CD14-positive monocyte (primary cell): ENCODE data around the gene GJA9. TPM values are rescaled to one million over a fixed set of nuclear protein-coding genes. Genes with fewer than 3 reads are reported as not detected.
"Not testable (repeated sequence)": the region's sequence is repeated elsewhere in the genome, so short reads cannot be mapped to it uniquely, and the experiment has no call there.

Experiments
- DNase-seq, 3 donors: peaks; one replicate each; pipeline ENCODE4 v3.0.0-alpha.2; 2011 to 2022
- H2AFZ ChIP-seq: 2 replicates; pipeline ENCODE4 v1.6.0; 2012; ENCODE audit warnings: mild to moderate bottlenecking, low read depth, low read length, inconsistent platforms; ENCODE audit not compliant: insufficient read depth, poor library complexity, severe bottlenecking
- H3K27ac ChIP-seq, 2 donors: 1 replicate in 1 of 2; 2 replicates in 1 of 2; pipeline ENCODE4 v1.5.1; 2012 to 2013; ENCODE audit warnings: low read length in 2 of 2, control low read depth in 1 of 2, inconsistent platforms in 1 of 2, low read depth in 1 of 2, mild to moderate bottlenecking in 1 of 2
- H3K27me3 ChIP-seq, 2 donors: one replicate each; pipeline versions ENCODE4 v1.6.0 to v1.6.1; 2011 to 2013; ENCODE audit warnings: low read length in 2 of 2; ENCODE audit not compliant: control insufficient read depth in 2 of 2, insufficient read depth in 2 of 2
- H3K36me3 ChIP-seq, 2 donors: replicated peaks in 1 of 2; 1 replicate in 1 of 2; 2 replicates in 1 of 2; pipeline versions ENCODE4 v1.5.1 to v1.6.1; 2012 to 2013; ENCODE audit warnings: low read length in 2 of 2, control low read depth in 1 of 2, inconsistent platforms in 1 of 2, mild to moderate bottlenecking in 1 of 2; ENCODE audit not compliant: insufficient read depth in 2 of 2, control insufficient read depth in 1 of 2
- H3K4me1 ChIP-seq, 2 donors: 1 replicate in 1 of 2; 2 replicates in 1 of 2; pipeline versions ENCODE4 v1.5.1 to v1.6.1; 2012 to 2013; ENCODE audit warnings: low read length in 2 of 2, control low read depth in 1 of 2, inconsistent platforms in 1 of 2, mild to moderate bottlenecking in 1 of 2, moderate library complexity in 1 of 2; ENCODE audit not compliant: insufficient read depth in 2 of 2, control insufficient read depth in 1 of 2
- H3K4me2 ChIP-seq: replicated peaks from 2 replicates; pipeline ENCODE3; 2012; ENCODE audit warnings: low read length, moderate library complexity, mild to moderate bottlenecking; ENCODE audit not compliant: poor library complexity, severe bottlenecking; ENCODE audit errors: extremely low read depth
- H3K4me3 ChIP-seq, 3 experiments: fragments of 200-600 bp in 1 of 3; sonication (generic) in 1 of 3; replicated peaks in 1 of 3; 1 replicate in 2 of 3; 2 replicates in 1 of 3; pipeline ENCODE4 v1.5.1; 2011 to 2013; ENCODE audit warnings: low read length in 3 of 3, mild to moderate bottlenecking in 3 of 3, control low read depth in 2 of 3, low read depth in 2 of 3, inconsistent platforms in 1 of 3, moderate library complexity in 1 of 3
- H3K79me2 ChIP-seq: 2 replicates; pipeline ENCODE4 v1.6.0; 2012; ENCODE audit warnings: mild to moderate bottlenecking, control low read depth, inconsistent platforms, low read length, moderate library complexity; ENCODE audit not compliant: insufficient read depth
- H3K9ac ChIP-seq: 2 replicates; pipeline ENCODE4 v1.6.0; 2017; ENCODE audit warnings: low read length, mild to moderate bottlenecking; ENCODE audit not compliant: insufficient read depth, poor library complexity, severe bottlenecking
- H3K9me3 ChIP-seq, 2 donors: replicated peaks in 1 of 2; 1 replicate in 1 of 2; 2 replicates in 1 of 2; pipeline versions ENCODE4 v1.5.1 to v1.6.1; 2012 to 2013; ENCODE audit warnings: low read length in 2 of 2, control low read depth in 1 of 2; ENCODE audit not compliant: control insufficient read depth in 1 of 2, insufficient read depth in 1 of 2
- H4K20me1 ChIP-seq: 2 replicates; pipeline ENCODE4 v1.6.0; 2012; ENCODE audit warnings: mild to moderate bottlenecking, low read length, control low read depth, moderate library complexity; ENCODE audit not compliant: insufficient read depth
- H3K27ac Mint-ChIP-seq, 7 donors: one replicate each; pipeline ENCODE4 v1.8.0; 2020; ENCODE audit warnings: mild to moderate bottlenecking in 7 of 7, mixed read lengths in 7 of 7, moderate library complexity in 6 of 7, inconsistent platforms in 2 of 7
- H3K27me3 Mint-ChIP-seq, 3 donors: one replicate each; pipeline ENCODE4 v1.8.0; 2021 to 2022; ENCODE audit warnings: low read depth in 3 of 3, mild to moderate bottlenecking in 3 of 3, mixed read lengths in 3 of 3, moderate library complexity in 3 of 3, inconsistent platforms in 1 of 3
- H3K36me3 Mint-ChIP-seq, 2 donors: one replicate each; pipeline ENCODE4 v1.8.0; 2020; ENCODE audit warnings: mixed read lengths in 2 of 2, inconsistent platforms in 1 of 2, mild to moderate bottlenecking in 1 of 2
- H3K4me1 Mint-ChIP-seq: one replicate; pipeline ENCODE4 v1.8.0; 2020; ENCODE audit warnings: mild to moderate bottlenecking, mixed read lengths
- H3K4me3 Mint-ChIP-seq, 2 donors: one replicate each; pipeline ENCODE4 v1.8.0; 2020; ENCODE audit warnings: mild to moderate bottlenecking in 2 of 2, mixed read lengths in 2 of 2, moderate library complexity in 1 of 2
- H3K9me3 Mint-ChIP-seq, 7 donors: one replicate each; pipeline ENCODE4 v1.8.0; 2020 to 2022; ENCODE audit warnings: mixed read lengths in 7 of 7, mild to moderate bottlenecking in 6 of 7, moderate library complexity in 6 of 7, inconsistent platforms in 2 of 7
- WGBS: methylation state at CpG from one replicate; pipeline ENCODE4 v1.1.5; 2013; ENCODE audit warnings: missing lambda C conversion rate; ENCODE audit not compliant: insufficient coverage; 5-methylcytosine and 5-hydroxymethylcytosine counted together
- intact Hi-C, 2 donors: fragments of 100-400 bp; cut with micrococcal nuclease; formaldehyde crosslinking; loops; one replicate each; pipeline versions ENCODE4 v1.15.0 to v1.15.1; 2023
- polyA plus RNA-seq, 3 donors: library from polyadenylated mRNA; depleted of rRNA in 1 of 3; unstranded in 2 of 3; stranded (reverse) in 1 of 3; fragments of 300-500 nt in 2 of 3; fragments of >200 nt in 1 of 3; fragmentation: Illumina TruSeq in 2 of 3; gene quantifications; 1 replicate in 2 of 3; 2 replicates in 1 of 3; pipeline ENCODE4 v1.2.3, GENCODE V29; 2012 to 2021
- TF ChIP-seq, protein P1 (sequence below): fragments of 200-600 bp; IDR thresholded peaks from one replicate; pipeline ENCODE4 v1.8.0; 2022; ENCODE audit warnings: antibody characterized with exemption, mild to moderate bottlenecking

GJA9 gene
- polyA plus RNA-seq, 3 donors: not detected

DNA sequence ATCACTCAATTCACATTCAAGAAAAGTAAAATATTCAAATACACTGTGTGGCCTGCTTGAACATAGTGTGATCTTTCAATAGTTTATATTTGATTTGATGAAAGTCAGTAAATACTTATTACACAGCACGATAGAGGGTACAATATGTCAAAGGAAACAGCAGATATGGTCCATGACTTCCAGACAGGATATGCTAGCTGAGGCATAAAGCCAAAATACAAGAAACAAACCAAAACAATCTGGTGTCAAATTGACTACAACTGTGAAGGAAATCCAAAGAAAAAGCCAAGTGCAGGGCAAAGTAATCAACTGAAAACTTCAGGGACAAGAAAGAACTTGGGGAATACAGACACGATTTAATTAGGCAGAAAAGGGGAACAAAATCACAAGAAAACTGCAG, 41.1 kb downstream of the GJA9 start:
- Histone ChIP-seq H3K9me3 (no peaks in the 10 kb centered on the region), H4K20me1 (peaks cover 31% of the 10 kb centered on the region), H3K4me2 (no peak overlapping the region), H3K9ac (no peak overlapping the region), H3K27me3 (no peaks in the 10 kb centered on the region), H3K4me3 (no peak overlapping the region), H3K79me2 (peaks cover 26% of the 10 kb centered on the region), H3K4me1 (peaks cover 6 to 7% of the 10 kb centered on the region in 2 donors), H2AFZ (no peak overlapping the region), H3K36me3 (peaks cover 51 to 82% of the 10 kb centered on the region in 2 donors), H3K27ac (no peak overlapping the region)
- 33% methylated on average over 1 of the region's 2 CpGs for WGBS
- Mint-ChIP-seq H3K4me1 (peaks cover 30% of the 10 kb centered on the region), H3K36me3 (peaks cover 59 to 81% of the 10 kb centered on the region in 2 donors), H3K27me3 (no peaks in the 10 kb centered on the region), H3K27ac (peak overlapping the region in 1 of 7 donors; percentile 2), H3K4me3 (no peak overlapping the region), H3K9me3 (peaks cover 0 to 2% (median 0%) of the 10 kb centered on the region in 7 donors)
- intact Hi-C loops: no loop called here
- DNase-seq: no peak
- TF ChIP-seq, protein P1, sequence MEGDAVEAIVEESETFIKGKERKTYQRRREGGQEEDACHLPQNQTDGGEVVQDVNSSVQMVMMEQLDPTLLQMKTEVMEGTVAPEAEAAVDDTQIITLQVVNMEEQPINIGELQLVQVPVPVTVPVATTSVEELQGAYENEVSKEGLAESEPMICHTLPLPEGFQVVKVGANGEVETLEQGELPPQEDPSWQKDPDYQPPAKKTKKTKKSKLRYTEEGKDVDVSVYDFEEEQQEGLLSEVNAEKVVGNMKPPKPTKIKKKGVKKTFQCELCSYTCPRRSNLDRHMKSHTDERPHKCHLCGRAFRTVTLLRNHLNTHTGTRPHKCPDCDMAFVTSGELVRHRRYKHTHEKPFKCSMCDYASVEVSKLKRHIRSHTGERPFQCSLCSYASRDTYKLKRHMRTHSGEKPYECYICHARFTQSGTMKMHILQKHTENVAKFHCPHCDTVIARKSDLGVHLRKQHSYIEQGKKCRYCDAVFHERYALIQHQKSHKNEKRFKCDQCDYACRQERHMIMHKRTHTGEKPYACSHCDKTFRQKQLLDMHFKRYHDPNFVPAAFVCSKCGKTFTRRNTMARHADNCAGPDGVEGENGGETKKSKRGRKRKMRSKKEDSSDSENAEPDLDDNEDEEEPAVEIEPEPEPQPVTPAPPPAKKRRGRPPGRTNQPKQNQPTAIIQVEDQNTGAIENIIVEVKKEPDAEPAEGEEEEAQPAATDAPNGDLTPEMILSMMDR: no peak

DNA sequence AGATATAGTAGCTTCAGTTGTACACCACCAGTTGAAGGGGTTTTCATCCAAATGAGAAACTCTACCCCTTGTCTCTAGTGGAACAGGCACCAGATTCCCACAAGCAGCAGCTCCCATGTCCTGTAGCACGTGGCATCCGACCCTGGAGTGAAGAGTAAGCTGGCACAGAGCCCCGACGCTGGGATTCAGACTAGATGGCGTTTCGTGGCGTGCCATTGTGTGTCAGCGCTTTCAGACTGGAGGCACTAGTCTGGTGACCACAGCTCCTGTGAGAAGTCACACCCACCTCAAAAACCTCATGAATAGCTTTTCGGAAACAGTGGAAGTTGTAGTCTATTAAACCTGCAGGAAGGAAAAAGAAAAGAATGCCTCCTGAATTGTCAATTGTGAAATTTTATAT, 42.0 kb downstream of the GJA9 start:
- Histone ChIP-seq H3K36me3 (peaks cover 48 to 73% of the 10 kb centered on the region in 2 donors), H3K4me2 (no peak overlapping the region), H3K27me3 (no peaks in the 10 kb centered on the region), H3K4me3 (no peak overlapping the region), H3K27ac (no peak overlapping the region), H3K9me3 (no peaks in the 10 kb centered on the region), H4K20me1 (peaks cover 31% of the 10 kb centered on the region), H3K9ac (no peak overlapping the region), H2AFZ (no peak overlapping the region), H3K79me2 (peaks cover 26% of the 10 kb centered on the region), H3K4me1 (peaks cover 15 to 17% of the 10 kb centered on the region in 2 donors)
- intact Hi-C loops: loop anchor here (10.0 kb wide), 2 partner anchors 795 to 815 kb away; partner anchors contain the start of gene POU3F1 (in 1 of the 2)
- Mint-ChIP-seq H3K27me3 (no peaks in the 10 kb centered on the region), H3K9me3 (no peaks in the 10 kb centered on the region), H3K27ac (peak overlapping the region in 1 of 7 donors; percentile 33), H3K4me3 (no peak overlapping the region), H3K4me1 (peaks cover 39% of the 10 kb centered on the region), H3K36me3 (peaks cover 50 to 72% of the 10 kb centered on the region in 2 donors)
- TF ChIP-seq, protein P1: no peak
- WGBS: 58% methylated on average over 7 of the region's 9 CpGs
- DNase-seq: no peak

DNA sequence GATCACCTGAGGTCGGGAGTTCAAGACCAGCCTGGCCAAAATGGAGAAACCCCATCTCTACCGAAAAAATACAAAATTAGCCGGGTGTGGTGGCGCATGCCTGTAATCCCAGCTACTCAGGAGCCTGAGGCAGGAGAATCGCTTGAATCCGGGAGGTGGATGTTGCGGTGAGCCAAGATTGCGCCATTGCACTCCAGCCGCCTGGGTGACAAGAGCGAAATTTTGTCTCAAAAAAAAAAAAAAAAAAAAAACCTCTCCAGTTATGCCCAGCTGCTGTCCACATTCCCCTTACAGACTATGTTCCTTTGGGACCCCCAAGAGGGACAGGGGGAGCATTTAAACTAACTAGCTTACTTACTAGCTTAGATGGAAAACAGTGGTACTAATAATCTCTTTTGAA, 45.1 kb downstream of the GJA9 start:
- Mint-ChIP-seq H3K27ac (peak overlapping the region in 1 of 7 donors; percentile 25), H3K36me3 (peaks cover 31 to 43% of the 10 kb centered on the region in 2 donors), H3K4me1 (peaks cover 45% of the 10 kb centered on the region)
- 40% methylated on average over 1 of the region's 10 CpGs for WGBS
- not testable (repeated sequence) for H2AFZ ChIP-seq, H3K4me3 ChIP-seq, H3K4me2 ChIP-seq, H3K4me3 Mint-ChIP-seq, H3K79me2 ChIP-seq, H3K27me3 ChIP-seq, H3K27ac ChIP-seq, H3K9me3 Mint-ChIP-seq, DNase-seq, H3K9ac ChIP-seq, H3K27me3 Mint-ChIP-seq, H3K9me3 ChIP-seq
- Histone ChIP-seq H3K4me1 (peaks cover 30 to 32% of the 10 kb centered on the region in 2 donors), H4K20me1 (peaks cover 14% of the 10 kb centered on the region), H3K36me3 (peaks cover 33 to 43% of the 10 kb centered on the region in 2 donors)
- intact Hi-C loops: loop anchor here (10.0 kb wide), 2 partner anchors 792 to 812 kb away; partner anchors contain the start of gene POU3F1 (in 1 of the 2)
